ENCODE results near the gene ITSN1.
"Not testable (repeated sequence)": the region's sequence is repeated elsewhere in the genome, so short reads cannot be mapped to it uniquely, and the experiment has no call there.

ITSN1 gene

DNA sequence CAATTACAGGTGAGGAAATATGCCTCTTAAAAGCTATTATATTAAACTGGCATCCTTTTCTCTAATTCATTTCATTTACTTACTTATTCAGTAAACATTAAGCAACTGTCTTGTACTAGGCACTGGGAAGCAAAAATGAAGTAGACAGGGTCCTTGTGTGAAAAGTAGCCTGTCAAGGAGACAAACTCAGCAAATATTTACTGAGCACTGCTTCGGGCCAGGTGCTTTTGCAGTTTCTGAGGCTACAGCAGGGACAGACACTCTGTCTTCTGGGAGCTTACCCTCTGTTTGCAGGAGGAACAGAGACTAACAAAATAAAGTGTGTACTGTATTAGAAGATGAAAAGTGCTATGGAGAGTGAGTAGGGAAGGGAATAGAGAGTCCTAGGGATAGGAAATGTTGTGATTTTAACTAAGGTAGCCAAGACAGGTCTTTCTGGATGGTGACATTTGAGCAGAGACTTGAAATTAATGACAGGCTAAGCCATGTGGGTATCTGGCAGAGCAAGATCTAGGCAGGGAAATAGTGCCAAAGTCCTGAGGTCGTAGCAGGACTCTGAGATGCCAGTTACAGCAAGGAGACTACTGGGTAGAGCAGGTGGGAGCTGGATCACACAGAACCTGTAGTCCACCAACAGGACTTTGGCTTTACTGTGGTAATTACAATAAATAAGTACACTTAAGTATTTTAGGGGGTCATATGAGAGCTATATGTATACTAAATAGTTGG, 133.0 kb downstream of the ITSN1 start:
- Histone ChIP-seq H3K36me3 (ENCODE audit: control insufficient read depth, insufficient read depth, low read length) (no peaks in the 10 kb centered on the region), H3K27me3 (replicated peaks; ENCODE audit: control insufficient read depth, insufficient read depth, low read length) (no peaks in the 10 kb centered on the region), H3K4me3 (replicated peaks; ENCODE audit: low read depth, low read length) (no peak overlapping the region)
- TF ChIP-seq, protein P1, sequence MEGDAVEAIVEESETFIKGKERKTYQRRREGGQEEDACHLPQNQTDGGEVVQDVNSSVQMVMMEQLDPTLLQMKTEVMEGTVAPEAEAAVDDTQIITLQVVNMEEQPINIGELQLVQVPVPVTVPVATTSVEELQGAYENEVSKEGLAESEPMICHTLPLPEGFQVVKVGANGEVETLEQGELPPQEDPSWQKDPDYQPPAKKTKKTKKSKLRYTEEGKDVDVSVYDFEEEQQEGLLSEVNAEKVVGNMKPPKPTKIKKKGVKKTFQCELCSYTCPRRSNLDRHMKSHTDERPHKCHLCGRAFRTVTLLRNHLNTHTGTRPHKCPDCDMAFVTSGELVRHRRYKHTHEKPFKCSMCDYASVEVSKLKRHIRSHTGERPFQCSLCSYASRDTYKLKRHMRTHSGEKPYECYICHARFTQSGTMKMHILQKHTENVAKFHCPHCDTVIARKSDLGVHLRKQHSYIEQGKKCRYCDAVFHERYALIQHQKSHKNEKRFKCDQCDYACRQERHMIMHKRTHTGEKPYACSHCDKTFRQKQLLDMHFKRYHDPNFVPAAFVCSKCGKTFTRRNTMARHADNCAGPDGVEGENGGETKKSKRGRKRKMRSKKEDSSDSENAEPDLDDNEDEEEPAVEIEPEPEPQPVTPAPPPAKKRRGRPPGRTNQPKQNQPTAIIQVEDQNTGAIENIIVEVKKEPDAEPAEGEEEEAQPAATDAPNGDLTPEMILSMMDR (IDR thresholded peaks at IDR 0.05; ENCODE audit: insufficient read depth, low read length, poor library complexity, severe bottlenecking), result no peak
- no peak for DNase-seq (ENCODE audit: extremely low read depth, insufficient read length)

DNA sequence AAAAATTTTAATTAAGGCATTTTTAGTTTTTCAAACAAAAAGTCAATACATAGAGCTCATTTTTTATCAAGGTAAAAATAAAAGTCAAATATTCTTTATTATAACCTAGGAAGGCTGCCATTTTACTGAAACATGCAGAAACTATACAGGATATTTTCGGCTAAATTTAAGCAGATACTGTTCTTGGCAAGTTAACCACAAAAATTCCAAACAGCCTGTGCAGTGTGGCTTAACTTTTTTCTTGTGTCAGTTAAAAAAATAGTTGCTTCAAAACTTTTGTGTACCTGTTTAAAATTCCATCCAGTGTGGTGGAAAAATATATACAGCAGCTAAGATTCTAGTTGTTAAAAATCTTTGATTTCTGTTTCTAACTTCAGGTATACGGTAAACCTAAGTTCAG, 138.3 kb downstream of the ITSN1 start:
- Histone ChIP-seq H3K27me3 (replicated peaks; ENCODE audit: control insufficient read depth, insufficient read depth, low read length) (no peaks in the 10 kb centered on the region), H3K4me3 (replicated peaks; ENCODE audit: low read depth, low read length) (no peak overlapping the region), H3K36me3 (ENCODE audit: control insufficient read depth, insufficient read depth, low read length) (no peaks in the 10 kb centered on the region)
- TF ChIP-seq, protein P1 (IDR thresholded peaks at IDR 0.05; ENCODE audit: insufficient read depth, low read length, poor library complexity, severe bottlenecking), result no peak
- no peak for DNase-seq (ENCODE audit: extremely low read depth, insufficient read length)

DNA sequence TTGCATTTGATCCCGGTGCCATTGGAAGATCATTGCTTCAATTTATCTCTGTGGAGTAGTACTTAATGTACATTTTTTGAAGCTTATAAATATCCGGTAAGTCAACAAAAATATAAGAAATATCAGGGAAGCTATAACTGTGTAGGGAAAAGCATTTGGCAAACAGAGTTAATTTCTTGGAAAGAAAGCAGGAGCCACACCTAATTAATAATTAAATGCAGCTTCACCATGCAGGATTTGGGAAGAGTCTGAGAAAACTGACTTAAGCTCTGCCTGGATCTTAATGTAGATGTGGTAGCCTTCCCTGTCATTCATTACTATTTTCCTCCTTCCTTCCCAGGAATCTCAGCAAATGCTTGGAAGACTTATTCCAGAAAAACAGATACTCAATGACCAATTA, 138.8 kb downstream of the ITSN1 start:
- no peak overlapping the region for H3K4me3 ChIP-seq (replicated peaks; ENCODE audit: low read depth, low read length)
- no peak for DNase-seq (ENCODE audit: extremely low read depth, insufficient read length)
- no peaks in the 10 kb centered on the region for H3K27me3 ChIP-seq (replicated peaks; ENCODE audit: control insufficient read depth, insufficient read depth, low read length)
- H3K36me3 ChIP-seq (ENCODE audit: control insufficient read depth, insufficient read depth, low read length), result no peaks in the 10 kb centered on the region
- TF ChIP-seq, protein P1 (IDR thresholded peaks at IDR 0.05; ENCODE audit: insufficient read depth, low read length, poor library complexity, severe bottlenecking), result no peak

DNA sequence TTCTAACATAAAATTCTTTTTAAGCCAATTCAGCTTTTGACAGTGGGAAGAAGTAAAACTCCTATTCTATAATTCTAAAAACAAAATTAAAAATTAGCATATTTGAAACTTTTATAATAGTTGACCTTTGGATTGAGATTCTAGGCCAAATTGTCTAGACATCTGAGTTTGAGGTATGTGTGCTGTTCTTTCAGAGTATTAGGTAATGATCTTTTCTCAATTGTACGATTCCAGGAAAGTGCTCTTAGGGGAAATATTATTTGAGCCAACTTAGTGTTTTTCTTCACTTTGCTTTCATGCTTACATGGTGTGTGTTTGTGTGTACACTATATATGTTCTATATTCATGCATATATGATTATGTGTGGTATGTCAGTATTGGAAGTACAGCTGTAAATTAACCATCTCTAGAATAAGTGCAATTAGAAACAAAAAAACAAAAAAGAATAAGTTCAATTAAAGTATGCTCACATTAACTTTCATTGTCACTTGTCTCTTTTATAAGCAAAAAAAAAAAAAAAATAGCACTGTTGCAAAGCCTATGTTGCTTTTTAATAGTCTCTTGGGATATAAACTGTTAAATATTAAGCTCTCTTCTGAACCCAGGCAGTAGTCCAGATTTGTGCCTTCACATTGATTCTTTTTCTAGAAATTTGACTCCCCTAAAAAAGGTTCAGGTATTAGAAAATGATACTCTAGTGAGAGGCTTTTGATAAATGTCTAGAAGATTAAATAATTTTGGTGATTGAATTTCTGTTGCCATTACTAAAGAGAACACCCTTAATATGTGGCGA, 141.1 kb downstream of the ITSN1 start:
- Histone ChIP-seq H3K27me3 (replicated peaks; ENCODE audit: control insufficient read depth, insufficient read depth, low read length) (no peaks in the 10 kb centered on the region), H3K4me3 (replicated peaks; ENCODE audit: low read depth, low read length) (no peak overlapping the region), H3K36me3 (ENCODE audit: control insufficient read depth, insufficient read depth, low read length) (no peaks in the 10 kb centered on the region)
- TF ChIP-seq, protein P1 (IDR thresholded peaks at IDR 0.05; ENCODE audit: insufficient read depth, low read length, poor library complexity, severe bottlenecking), result no peak
- DNase-seq (ENCODE audit: extremely low read depth, insufficient read length), result no peak

DNA sequence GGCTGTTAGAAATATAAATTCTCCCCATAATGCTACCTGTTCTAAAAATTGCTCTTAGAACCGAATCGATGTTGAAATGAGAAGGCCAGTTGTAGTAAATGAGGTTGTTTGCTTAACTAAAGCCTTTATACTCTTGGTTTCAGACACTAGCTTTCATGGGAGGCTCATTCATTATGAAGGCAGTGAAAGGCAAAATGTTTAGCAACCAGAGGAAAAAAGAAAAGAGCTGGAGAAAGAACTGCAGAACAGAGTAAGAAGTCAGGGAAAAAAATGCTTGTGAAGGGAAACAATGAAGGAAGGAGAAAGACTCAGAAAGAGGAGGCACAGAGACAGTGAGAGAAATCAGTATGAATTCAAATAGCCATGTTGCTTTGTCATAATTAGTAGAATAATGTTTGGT, 145.1 kb downstream of the ITSN1 start:
- Histone ChIP-seq H3K36me3 (ENCODE audit: control insufficient read depth, insufficient read depth, low read length) (no peaks in the 10 kb centered on the region), H3K4me3 (replicated peaks; ENCODE audit: low read depth, low read length) (no peak overlapping the region), H3K27me3 (replicated peaks; ENCODE audit: control insufficient read depth, insufficient read depth, low read length) (no peaks in the 10 kb centered on the region)
- no peak for DNase-seq (ENCODE audit: extremely low read depth, insufficient read length)
- TF ChIP-seq, protein P1 (IDR thresholded peaks at IDR 0.05; ENCODE audit: insufficient read depth, low read length, poor library complexity, severe bottlenecking), result no peak

DNA sequence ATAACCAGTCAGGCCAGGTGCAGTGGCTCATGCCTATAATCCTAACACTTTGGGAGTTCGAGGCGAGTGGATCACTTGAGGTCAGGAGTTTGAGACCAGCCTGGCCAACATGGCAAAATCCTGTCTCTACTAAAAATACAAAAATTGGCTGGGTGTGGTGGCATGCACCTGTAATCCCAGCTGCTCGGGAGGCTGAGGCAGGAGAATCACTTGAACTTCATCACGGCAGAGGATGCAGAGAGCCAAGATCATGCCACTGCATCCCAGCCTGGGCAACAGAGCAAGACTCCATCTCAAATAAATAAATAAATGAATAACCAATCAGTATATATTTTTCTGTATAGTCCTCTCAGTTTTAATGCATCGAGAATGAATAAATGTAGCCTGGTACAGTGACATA, 146.1 kb downstream of the ITSN1 start:
- not testable (repeated sequence) for H3K36me3 ChIP-seq (ENCODE audit: control insufficient read depth, insufficient read depth, low read length); H3K27me3 ChIP-seq (replicated peaks; ENCODE audit: control insufficient read depth, insufficient read depth, low read length); H3K4me3 ChIP-seq (replicated peaks; ENCODE audit: low read depth, low read length); DNase-seq (ENCODE audit: extremely low read depth, insufficient read length)

Data from GM06990 (cell line).